ENCODE results near the gene CCND3.

GRCh38 chr6:41920921-41921711 is 20.5 kb downstream of the CCND3 start, which contains the start of the genes BYSL and MED20:
- TF ChIP-seq CTCF (IDR thresholded peaks at IDR 0.05): peak; percentile 94 to 98 (median 96)
- TF ChIP-seq POLR2A (IDR thresholded peaks at IDR 0.05): peak; percentile 64 to 69

Measured in gastroesophageal sphincter (tissue), 3 donors.